Thoracic aorta (tissue), 2 donors: ENCODE measurements around the gene GADD45G. TPM values are rescaled to one million over a fixed set of nuclear protein-coding genes. Genes with fewer than 3 reads are reported as not detected.

Source experiments
- ATAC-seq: fragments of 150-250 bp; one replicate; pipeline ENCODE4 v1.8.0; 2017; ENCODE audit warnings: low read depth; ENCODE audit not compliant: insufficient number of reproducible peaks, low FRiP score
- DNase-seq: peaks from one replicate; pipeline ENCODE4 v3.0.0-alpha.2; 2020; ENCODE audit warnings: low spot score
- H3K27ac ChIP-seq, 2 donors: fragments of 200-600 bp; sonication (generic); 1 replicate in 1 of 2; 2 replicates in 1 of 2; pipeline ENCODE4 v1.5.1; 2016; ENCODE audit warnings: mild to moderate bottlenecking in 2 of 2, moderate library complexity in 2 of 2
- H3K27me3 ChIP-seq: fragments of 200-600 bp; sonication (generic); replicated peaks from 2 replicates; pipeline ENCODE4 v1.6.0; 2016; ENCODE audit warnings: mild to moderate bottlenecking; ENCODE audit not compliant: insufficient read depth
- H3K36me3 ChIP-seq: fragments of 200-600 bp; sonication (generic); one replicate; pipeline ENCODE4 v1.5.1; 2016
- H3K4me1 ChIP-seq, 2 donors: fragments of 200-600 bp; sonication (generic); 1 replicate in 1 of 2; 2 replicates in 1 of 2; pipeline versions ENCODE4 v1.5.1 to v1.6.0; 2016; ENCODE audit warnings: low read depth in 2 of 2, mild to moderate bottlenecking in 1 of 2; ENCODE audit not compliant: control insufficient read depth in 1 of 2
- H3K4me3 ChIP-seq: fragments of 200-600 bp; sonication (generic); 2 replicates; pipeline ENCODE4 v1.5.1; 2016; ENCODE audit warnings: mild to moderate bottlenecking
- H3K9me3 ChIP-seq: fragments of 200-600 bp; sonication (generic); 2 replicates; pipeline ENCODE4 v1.5.1; 2016
- total RNA-seq, 2 donors: library from RNA; depleted of rRNA; stranded (reverse); fragments of >200 nt; gene quantifications; one replicate each; pipeline versions ENCODE4 v1.1.0 to v1.2.3, GENCODE V29; 2016
- TF ChIP-seq, protein P1 (sequence below): fragments of 200-600 bp; sonication (generic); IDR thresholded peaks from one replicate; pipeline ENCODE4 v1.5.1; 2019; ENCODE audit warnings: antibody characterized with exemption

GADD45G gene
- total RNA-seq, 2 donors from 2014 or later: 5.8 to 19.3 TPM

DNA sequence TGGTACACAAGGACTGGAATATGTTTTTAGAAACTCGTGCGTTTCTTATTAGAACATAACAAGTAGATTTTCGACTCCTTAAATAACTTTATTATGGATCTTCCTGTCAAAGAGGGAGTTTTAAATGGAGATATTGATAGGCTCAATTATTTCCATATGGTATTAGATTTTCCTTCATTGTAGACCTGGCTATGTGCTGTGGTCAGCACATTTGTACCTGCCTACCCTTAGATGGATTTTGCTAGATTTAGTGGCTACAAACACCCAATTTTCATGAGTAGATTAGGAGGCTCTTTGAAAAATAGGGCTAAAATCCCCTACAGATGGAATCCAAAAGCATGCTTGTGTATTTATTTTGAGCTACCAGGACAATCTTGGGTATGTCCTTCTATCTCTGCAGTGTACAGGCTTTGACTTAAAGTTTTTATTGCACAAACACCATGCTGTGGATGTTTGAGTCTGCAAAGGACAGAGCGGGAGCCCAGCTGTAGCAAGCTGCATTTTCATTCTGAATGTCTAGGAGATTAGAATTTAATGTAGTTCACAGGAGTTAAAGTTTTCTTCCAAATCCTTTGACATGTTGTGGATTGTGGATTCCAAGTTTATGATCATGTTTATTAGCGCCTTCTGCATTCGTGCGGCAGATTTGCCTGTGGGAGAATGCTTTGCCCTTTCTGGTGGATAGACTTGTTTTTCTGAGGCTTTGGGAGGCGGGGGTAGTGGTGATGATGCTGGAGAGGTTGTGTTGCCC, 41.6 kb downstream of the GADD45G start:
- H3K27me3 ChIP-seq: no peaks in the 10 kb centered on the region
- H3K4me3 ChIP-seq: no peak overlapping the region
- no peaks in the 10 kb centered on the region for H3K36me3 ChIP-seq
- H3K4me1 ChIP-seq: no peaks in the 10 kb centered on the region
- TF ChIP-seq, protein P1, sequence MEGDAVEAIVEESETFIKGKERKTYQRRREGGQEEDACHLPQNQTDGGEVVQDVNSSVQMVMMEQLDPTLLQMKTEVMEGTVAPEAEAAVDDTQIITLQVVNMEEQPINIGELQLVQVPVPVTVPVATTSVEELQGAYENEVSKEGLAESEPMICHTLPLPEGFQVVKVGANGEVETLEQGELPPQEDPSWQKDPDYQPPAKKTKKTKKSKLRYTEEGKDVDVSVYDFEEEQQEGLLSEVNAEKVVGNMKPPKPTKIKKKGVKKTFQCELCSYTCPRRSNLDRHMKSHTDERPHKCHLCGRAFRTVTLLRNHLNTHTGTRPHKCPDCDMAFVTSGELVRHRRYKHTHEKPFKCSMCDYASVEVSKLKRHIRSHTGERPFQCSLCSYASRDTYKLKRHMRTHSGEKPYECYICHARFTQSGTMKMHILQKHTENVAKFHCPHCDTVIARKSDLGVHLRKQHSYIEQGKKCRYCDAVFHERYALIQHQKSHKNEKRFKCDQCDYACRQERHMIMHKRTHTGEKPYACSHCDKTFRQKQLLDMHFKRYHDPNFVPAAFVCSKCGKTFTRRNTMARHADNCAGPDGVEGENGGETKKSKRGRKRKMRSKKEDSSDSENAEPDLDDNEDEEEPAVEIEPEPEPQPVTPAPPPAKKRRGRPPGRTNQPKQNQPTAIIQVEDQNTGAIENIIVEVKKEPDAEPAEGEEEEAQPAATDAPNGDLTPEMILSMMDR: no peak
- DNase-seq (no peak), ATAC-seq (no peak)
- no peaks in the 10 kb centered on the region for H3K9me3 ChIP-seq
- no peak overlapping the region for H3K27ac ChIP-seq

DNA sequence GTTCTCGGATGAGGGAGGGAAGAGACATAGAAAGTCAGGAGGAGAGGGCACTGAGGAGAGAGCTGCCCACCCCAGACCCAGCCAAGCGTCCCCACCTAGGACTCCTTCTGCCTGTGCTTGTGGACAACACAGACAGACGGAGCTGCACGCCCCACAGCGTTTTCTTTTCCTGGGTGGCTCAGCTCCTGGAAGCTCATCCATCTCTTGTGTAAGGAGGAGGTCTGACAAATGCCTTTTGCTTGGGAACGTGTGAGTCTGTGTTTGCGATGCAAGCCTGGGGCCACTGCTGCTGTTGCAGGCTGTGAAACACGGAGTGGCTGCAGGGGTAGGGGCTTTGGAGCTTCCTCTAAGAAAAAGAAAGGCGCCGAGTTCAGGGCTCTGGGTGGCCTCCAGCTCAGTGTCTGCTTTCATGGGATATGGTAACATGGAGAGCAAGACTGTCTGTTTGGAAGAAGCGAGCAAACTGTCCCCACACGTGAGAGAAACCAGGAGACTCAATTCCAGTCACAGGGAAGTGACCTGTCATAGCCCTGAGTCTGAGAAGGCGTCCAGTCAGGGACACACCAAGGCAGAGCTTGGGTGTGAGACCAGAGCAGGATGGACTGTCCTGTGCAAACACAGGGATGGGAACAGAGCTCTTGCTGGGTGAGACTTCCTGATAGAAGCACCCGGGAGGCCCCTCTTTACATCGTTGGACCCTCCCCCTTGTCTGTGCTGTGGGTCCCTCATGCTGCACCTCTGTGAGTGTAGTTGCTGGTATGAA, 42.7 kb downstream of the GADD45G start:
- no peak overlapping the region for H3K27ac ChIP-seq
- TF ChIP-seq, protein P1: no peak
- no peak for ATAC-seq

DNA sequence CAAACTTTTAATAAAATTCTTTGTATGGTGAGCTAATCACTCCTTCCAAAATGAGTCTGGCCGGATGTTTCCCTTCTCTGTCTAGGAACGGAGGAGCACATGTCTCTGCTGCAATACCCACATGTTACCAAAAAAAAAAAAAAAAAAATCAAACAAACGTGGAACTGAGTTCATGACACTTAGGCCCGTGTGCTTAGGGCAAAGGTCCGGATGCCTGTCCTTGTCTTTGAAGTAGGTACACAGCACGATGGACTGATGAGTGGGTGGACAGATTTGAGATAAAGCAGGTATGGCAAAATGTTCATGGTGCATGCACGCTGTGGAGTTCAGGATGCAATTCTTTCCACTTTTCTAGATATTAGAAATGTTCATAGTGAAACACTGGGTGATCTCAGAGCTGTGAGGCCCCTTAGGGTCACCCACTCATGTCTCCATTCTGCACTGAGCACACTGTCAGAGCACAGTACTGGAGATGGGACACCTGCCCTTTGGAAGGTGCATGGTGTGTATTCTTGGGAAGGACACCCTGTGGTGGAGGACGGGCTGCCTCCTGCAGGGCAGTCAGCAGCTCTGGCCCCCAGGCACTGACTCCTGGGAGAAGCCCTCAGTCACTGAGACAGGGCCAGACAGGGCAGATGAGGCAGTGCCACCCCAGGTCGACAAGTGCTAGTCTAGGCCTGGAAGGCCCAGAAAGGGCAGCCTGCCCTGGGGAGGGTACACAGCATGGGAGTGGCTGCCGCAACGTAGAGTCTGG, 43.6 kb downstream of the GADD45G start:
- ATAC-seq (no peak), DNase-seq (no peak)
- Histone ChIP-seq H3K27me3 (no peaks in the 10 kb centered on the region), H3K4me3 (no peak overlapping the region), H3K4me1 (no peaks in the 10 kb centered on the region), H3K27ac (no peak overlapping the region), H3K9me3 (no peaks in the 10 kb centered on the region), H3K36me3 (no peaks in the 10 kb centered on the region)
- TF ChIP-seq, protein P1: no peak

More for the DNA sequence above, 42.7 kb downstream of the GADD45G start:
- no peaks in the 10 kb centered on the region for H3K4me1 ChIP-seq
- no peak for DNase-seq
- H3K4me3 ChIP-seq: no peak overlapping the region
- H3K36me3 ChIP-seq: no peaks in the 10 kb centered on the region
- no peaks in the 10 kb centered on the region for H3K9me3 ChIP-seq
- no peaks in the 10 kb centered on the region for H3K27me3 ChIP-seq

DNA sequence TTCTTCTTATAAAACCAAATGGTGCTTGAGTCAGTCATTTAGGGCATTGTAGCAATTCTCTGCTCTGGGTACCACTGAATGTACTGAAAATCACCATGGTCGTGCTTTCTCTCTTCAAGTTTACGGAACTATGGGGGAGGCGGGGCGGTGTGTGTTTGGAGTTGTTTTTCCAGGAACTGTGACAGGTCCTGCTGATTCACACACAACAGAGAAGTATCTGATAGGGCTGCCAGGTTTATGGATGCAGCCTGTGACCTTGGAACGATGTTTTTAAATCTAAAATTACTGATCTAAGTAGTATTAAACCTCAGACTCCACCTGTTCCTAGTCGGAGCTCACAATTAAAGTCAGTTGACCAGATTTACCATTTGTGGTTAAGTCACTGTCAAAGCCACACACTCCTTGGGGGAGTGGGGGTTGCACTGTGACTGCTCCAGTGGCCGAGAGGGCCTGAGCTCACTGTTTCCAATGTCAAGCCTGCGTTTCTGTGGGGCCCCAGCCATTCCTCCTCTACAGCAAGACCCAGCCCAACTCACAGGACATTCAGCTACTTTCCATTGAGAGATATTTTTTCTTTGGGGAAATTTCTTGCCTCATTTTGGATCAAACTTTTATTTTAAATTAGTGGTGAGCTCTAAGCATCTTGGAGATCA, 44.4 kb downstream of the GADD45G start:
- TF ChIP-seq, protein P1: no peak
- no peaks in the 10 kb centered on the region for H3K27me3 ChIP-seq
- no peak overlapping the region for H3K4me3 ChIP-seq
- DNase-seq: no peak
- no peak for ATAC-seq
- no peaks in the 10 kb centered on the region for H3K36me3 ChIP-seq
- H3K9me3 ChIP-seq: no peaks in the 10 kb centered on the region
- H3K4me1 ChIP-seq: no peaks in the 10 kb centered on the region
- no peak overlapping the region for H3K27ac ChIP-seq
